CD4-positive, alpha-beta T cell treated with Interleukin-4 for 1 hour (primary cell): ENCODE results near the gene DIO1.
"Not testable (repeated sequence)": the region's sequence is repeated elsewhere in the genome, so short reads cannot be mapped to it uniquely, and the experiment has no call there.

Experiments
- DNase-seq, 2 donors: peaks; one replicate each; pipeline ENCODE4 v3.0.0-alpha.2; 2020 to 2022

DIO1 gene

GRCh38 chr1:53893999-53894636 lies at the start of gene DIO1:
Gene DIO1, plus strand, starts transcription at chr1:53894187. Its CDS starts 24 bp downstream, at chr1:53894211.
- DNase-seq: no peak

GRCh38 chr1:53847980-53848379 lies 46.0 kb upstream of the DIO1 start:
- DNase-seq: no peak

GRCh38 chr1:53850082-53850673 lies 43.8 kb upstream of the DIO1 start:
- DNase-seq: no peak

GRCh38 chr1:53851571-53852285 lies 42.3 kb upstream of the DIO1 start:
- no peak for DNase-seq

- DNase-seq: peak; percentile 48 to 64
Observed at GRCh38 chr1:53860967-53861411, 33.0 kb upstream of the DIO1 start.

GRCh38 chr1:53862507-53862906 lies 31.5 kb upstream of the DIO1 start:
- no peak for DNase-seq

GRCh38 chr1:53868565-53868964 lies 25.4 kb upstream of the DIO1 start:
- DNase-seq: no peak

DNA sequence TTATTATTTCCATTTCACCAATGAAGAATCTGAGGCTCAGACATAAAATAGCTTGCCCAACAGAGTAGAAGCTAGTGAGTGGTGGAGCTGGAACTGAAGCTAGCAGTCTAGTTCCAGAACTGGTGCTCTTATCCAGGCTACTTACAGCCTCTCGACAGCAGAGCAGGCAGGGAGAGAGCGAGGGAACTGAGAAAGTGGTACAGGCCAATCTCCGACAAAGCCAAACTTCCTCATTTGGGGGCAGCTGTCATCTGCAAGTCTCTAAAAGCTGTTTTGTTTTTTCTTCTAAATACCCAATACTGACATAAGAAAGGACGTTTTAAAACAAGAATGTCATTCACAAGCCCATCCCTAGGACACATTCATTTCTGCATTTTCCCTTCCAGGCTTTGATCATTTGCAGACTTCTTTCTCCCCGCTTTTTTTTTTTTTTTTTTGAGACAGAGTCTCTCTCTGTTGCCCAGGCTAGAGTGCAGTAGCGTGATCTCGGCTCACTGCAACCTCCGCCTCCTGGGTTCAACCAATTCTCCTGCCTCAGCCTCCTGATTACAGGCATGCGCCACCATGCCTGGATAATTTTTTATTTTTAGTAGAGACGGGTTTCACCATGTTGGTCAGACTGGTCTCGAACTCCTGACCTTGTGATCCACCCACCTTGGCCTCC lies 24.4 kb upstream of the DIO1 start:
- DNase-seq: peak in 1 of 2 donors; percentile 31

DNA sequence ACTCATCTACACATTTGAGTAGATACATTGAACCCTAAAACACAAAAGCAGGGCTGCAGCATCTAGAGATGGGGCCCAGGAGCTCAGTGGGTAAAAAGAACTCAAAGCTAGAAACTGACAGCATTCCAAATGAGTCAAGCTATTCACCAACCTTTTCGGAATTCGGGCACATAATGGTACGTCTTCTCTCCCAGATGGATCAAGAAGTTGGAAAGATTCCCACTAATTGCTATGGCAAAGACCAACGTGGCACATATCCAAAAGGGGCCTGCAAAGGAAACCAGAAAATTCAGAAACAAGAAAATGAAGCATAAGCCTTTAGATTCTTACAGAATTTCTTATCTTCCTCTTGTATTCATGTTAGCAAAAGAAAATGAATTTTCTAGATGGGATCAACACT lies 22.8 kb upstream of the DIO1 start:
- no peak for DNase-seq

DNA sequence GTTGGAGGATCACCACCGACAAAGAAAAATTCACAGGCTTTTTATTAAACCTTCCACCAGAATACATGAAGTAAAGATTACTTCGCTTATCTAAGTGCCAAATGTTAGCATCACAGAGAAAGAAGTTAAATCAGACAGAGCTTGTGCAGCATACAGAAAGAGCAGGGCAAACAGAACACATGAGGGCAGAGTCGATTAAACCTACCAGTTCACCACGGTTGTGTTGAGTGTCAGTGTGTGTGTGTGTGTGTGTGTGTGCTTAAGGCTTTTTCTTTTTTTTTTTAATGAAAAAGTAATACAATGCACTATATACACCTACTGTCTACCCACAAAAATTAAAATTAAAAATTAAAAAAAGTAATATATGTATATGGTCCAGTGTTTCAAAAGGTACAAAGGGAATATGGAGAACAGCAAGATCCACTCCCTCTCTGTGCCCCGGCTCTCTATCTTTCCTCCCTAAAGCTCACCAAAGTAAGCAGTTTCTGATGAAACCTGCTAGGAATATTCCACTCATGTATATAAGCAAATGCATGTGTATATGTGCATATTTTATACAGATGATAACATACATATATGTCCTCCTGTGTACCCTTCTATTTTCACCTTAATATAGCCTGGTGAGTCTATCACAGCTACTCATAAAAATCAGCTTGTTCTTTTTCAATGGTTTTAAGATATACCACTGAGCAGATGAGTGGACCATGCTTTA lies 22.1 kb upstream of the DIO1 start:
- no peak for DNase-seq

DNA sequence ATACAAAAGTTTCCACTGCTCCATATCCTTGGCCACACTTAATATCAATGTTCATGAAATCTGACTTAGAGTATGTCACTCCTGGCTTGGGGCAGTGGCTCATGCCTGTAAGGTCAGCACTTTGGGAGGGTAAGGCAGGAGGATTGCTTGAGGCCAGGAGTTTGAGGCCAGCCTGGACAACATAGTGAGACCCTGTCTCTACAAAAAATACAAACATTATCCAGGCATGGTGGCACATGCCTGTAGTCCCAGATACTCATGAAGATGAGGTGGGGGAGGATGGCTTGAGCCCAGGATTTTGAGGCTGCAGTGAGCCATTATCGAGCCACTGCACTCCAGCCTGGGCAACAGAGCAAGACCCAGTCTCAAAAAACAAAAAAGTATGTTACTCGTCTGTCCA lies 18.8 kb upstream of the DIO1 start:
- DNase-seq: not testable (repeated sequence)

- peak in 1 of 2 donors; percentile 56 for DNase-seq
Observed at GRCh38 chr1:53878492-53879105, 15.4 kb upstream of the DIO1 start.

GRCh38 chr1:53881853-53882252 lies 12.1 kb upstream of the DIO1 start:
- not testable (repeated sequence) for DNase-seq

DNA sequence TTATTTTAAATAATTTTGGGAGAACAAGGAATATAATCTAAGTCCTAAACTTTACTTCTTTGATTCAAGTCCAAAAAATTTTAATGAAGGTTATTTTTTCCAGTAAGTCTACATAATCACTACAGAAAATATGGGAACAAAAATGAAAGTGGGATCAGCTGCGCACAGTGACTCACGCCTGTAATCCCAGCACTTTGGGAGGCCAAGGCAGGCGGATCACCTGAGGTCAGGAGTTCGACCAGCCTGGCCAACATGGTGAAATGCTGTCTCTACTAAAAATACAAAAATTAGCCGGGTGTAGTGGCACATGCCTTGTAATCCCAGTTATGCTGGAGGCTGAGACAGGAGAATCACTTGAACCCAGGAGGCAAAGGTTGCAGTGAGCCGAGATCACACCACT lies 10.4 kb upstream of the DIO1 start:
- not testable (repeated sequence) for DNase-seq

- no peak for DNase-seq
Observed at GRCh38 chr1:53888681-53889080, 5.3 kb upstream of the DIO1 start.

DNA sequence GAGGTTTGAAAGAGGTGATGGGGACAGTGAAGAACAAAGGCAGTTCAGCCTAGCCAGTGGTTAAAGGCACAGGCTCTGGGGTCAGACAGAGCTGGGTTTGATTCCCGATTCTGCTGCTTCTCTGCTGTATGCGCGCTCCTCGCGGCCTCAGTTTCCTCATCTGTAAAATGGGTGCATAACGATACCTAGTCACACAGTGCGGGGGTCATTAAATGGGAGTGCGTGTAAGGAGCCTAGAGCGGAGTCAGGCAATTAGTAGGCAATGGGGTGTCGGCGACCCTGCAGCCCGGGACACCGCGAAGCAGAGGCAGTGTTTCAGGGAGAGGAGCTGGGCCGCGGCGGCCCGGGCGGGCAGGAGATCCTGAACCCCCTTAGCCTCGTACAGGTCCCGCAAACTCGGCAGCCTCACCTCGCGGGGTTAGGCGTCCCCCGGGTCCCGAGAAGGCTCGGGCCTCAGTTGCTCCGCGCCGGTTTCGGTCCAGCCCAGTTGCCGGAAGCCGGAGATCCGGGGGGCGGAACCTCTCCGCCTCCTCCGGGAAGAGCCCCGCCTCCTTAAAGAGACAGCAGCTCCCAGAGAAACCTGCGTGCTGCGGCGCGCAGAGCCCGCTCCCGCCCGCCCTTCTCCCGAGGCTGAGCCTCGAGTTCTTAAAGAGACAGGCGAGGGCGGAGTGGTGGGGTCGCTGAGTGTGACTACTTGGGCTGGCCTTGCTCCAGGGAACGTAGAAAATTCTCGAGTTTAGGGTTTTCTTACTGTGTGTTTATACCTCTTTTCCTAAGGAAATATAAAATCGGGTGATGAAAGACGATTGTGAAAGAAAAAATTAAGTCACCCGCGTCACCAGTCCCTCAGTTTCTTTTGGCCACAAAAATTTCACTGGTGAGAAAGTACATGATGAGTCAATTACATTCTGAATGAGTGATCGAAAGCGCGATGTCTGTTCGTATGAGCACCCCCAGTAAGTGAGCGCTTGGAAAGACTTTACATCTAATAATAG lies 4.4 kb upstream of the DIO1 start, which contains the start of gene YIPF1:
TSS of gene YIPF1 (minus strand) at position 494 of the 995 bp plus-strand sequence. CDS start 860 bp downstream, outside the sequence.
- peak; percentile 86 to 87 for DNase-seq

DNA sequence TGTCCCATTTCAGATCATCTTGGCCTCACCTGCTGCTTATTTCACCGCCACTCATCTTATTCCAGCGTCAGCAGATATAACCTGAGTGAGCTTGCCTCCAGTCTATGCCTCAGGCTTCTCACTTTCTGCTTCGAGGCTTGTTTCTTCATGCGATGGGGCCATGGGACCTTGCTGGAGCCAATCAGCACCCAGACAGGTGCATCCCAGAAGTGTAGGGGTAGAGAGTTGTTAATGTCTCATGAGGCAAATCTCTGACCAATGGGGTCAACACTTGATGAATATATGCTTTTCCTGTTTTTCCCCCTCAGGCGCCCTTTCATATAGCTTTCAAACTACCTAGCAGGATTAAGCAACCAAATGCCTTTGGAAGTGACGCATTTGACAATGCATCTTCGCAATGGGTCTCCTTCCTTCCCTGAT lies 3.5 kb upstream of the DIO1 start:
- DNase-seq: no peak

DNA sequence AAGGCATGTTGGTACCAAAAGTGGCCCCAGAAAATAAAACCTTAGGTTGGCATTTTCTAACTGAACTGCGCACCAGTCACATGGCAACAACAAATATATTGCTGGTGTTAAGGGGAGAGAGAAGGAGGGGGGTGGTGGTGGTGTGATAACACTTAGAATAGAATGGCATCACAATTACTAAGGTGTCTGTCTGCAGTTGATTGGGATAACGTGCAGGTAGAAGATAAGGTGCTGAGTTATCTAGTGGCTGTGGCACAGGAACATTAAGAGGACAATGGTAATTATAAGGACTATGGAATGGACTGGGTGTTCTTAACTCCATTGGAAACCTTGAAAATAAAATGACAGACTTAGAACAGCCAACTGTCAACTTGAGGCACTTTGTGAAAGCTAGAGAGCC lies 3.0 kb upstream of the DIO1 start:
- DNase-seq: no peak

DNA sequence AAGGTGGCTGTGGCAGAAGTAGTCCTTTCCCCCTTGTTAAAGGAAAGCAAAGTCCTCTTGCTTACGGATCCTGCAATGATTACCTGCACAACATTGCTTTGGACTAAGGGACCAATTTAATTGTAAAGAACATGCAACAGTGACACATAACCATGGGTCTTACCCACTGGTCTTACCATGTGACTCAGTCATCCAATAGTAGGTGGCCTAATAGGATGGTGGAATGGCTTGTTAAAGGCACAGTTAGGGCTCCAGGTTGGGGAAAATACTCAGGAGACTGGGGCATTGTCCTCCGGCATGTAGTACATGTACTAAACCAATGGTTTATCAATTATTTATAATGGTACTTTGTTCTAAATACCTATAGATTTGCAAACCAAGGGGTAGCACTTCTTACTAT lies 2.3 kb upstream of the DIO1 start:
- DNase-seq: no peak

DNA sequence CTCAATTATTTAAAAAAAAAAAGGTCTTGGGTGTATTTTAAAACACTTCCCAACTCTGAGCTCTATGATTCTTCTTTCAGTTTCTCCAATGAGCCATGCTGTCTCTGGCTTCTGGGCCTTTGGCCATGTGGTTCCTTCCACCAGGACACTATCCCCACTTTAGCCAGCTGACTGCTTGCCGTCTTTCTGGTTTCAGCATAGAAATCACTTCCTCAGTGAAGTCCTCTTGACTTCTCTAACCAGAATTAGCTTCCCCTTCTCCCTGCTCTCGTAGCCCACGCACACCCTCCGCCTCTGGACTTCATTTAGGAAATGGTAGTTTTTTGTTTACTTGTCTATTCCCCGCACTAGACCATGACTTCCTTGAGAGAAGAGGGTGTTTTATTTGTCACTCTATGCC lies 1.1 kb upstream of the DIO1 start:
- DNase-seq: peak in 1 of 2 donors; percentile 31

- no peak for DNase-seq
Observed at GRCh38 chr1:53894644-53895043, 657 bp downstream of the DIO1 start.
